Measurements from ENCODE around the gene TAPT1.

TAPT1 gene

DNA sequence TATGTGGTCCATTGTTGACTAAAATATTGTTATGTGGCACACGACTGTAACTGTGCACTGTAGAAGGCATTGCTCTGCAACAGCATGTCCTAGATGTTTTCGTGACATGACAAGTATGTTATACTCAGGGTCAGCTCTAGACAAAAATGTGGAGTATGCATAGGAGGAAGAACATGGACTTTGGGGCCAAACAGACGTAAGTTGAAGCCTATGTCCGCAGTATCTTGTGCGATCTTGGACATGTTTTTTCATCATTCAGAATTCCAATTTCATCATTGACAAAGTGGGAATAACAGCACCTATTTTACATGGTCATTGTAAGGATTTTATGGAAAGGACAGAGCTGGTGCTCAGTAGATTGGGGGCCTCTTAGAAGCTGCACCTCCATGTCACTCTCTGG is 114.7 kb downstream of the TAPT1 start:
- H3K36me3 Mint-ChIP-seq (ENCODE audit: low read depth) = no peaks in the 10 kb centered on the region
- no peak overlapping the region for H3K4me3 Mint-ChIP-seq
- peaks cover 26% of the 10 kb centered on the region for H3K4me1 Mint-ChIP-seq
- peaks cover 27% of the 10 kb centered on the region for H3K27me3 Mint-ChIP-seq (ENCODE audit: low read depth)
- H3K9me3 Mint-ChIP-seq = no peaks in the 10 kb centered on the region
- H3K27ac Mint-ChIP-seq = no peak overlapping the region
- TF ChIP-seq, protein P1, sequence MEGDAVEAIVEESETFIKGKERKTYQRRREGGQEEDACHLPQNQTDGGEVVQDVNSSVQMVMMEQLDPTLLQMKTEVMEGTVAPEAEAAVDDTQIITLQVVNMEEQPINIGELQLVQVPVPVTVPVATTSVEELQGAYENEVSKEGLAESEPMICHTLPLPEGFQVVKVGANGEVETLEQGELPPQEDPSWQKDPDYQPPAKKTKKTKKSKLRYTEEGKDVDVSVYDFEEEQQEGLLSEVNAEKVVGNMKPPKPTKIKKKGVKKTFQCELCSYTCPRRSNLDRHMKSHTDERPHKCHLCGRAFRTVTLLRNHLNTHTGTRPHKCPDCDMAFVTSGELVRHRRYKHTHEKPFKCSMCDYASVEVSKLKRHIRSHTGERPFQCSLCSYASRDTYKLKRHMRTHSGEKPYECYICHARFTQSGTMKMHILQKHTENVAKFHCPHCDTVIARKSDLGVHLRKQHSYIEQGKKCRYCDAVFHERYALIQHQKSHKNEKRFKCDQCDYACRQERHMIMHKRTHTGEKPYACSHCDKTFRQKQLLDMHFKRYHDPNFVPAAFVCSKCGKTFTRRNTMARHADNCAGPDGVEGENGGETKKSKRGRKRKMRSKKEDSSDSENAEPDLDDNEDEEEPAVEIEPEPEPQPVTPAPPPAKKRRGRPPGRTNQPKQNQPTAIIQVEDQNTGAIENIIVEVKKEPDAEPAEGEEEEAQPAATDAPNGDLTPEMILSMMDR (IDR thresholded peaks at IDR 0.05; ENCODE audit: unreplicated experiment in 3 of 3) = no peak

DNA sequence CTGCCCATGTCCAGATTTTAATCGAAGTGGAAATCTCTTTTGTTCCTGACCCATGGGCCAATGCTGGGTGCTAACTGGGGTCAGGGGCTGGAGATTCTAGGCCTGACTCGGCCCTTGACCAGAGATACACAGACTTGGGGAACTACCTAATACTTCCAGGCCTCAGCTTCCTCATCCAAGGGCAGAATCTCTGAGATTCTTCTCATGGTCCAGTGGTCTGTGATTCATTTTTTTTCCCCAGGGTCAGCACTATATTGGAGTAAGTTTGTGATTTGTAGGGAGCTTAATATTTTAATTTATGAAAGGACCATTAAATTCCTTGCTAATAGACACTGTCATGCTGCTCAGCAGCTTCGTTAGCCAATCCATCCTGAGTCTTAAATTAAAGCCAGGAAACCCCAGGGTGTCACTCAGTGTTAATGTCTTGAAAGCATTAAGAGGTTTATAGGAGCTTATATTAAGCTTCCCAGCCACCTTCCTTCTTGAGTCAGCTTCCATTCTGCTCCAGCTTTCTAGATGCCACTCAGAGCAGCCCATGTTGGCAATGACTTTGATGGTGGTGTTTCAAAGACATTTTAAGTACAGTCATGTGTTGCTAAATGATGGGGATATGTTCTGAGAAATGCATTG is 115.5 kb downstream of the TAPT1 start:
- no peaks in the 10 kb centered on the region for H3K36me3 Mint-ChIP-seq (ENCODE audit: low read depth)
- H3K27me3 Mint-ChIP-seq (ENCODE audit: low read depth) = peaks cover 21% of the 10 kb centered on the region
- no peaks in the 10 kb centered on the region for H3K9me3 Mint-ChIP-seq
- H3K4me3 Mint-ChIP-seq = no peak overlapping the region
- H3K27ac Mint-ChIP-seq = no peak overlapping the region
- TF ChIP-seq, protein P1 (IDR thresholded peaks at IDR 0.05; ENCODE audit: unreplicated experiment in 3 of 3) = no peak
- peaks cover 19% of the 10 kb centered on the region for H3K4me1 Mint-ChIP-seq

All from nephron (organoid).